ENCODE data around the gene OSGIN1. TPM values are rescaled to one million over a fixed set of nuclear protein-coding genes. Genes with fewer than 3 reads are reported as not detected.

OSGIN1 gene
- total RNA-seq, 1 donor from 2014 or later, result 2.2 TPM

- DNase-seq (ENCODE audit: low spot score), result no peak
- Mint-ChIP-seq H3K4me1 (ENCODE audit: low read depth) (peaks cover 12% of the 10 kb centered on the region), H3K4me3 (no peak overlapping the region), H3K36me3 (ENCODE audit: low read depth) (no peaks in the 10 kb centered on the region), H3K27ac (no peak overlapping the region), H3K27me3 (ENCODE audit: insufficient read depth) (peaks cover 11% of the 10 kb centered on the region), H3K9me3 (no peaks in the 10 kb centered on the region)
- intact Hi-C loops (cut with micrococcal nuclease), result no loop called here
Measured at GRCh38 chr16:83951544-83951943, 1.5 kb upstream of the OSGIN1 start.

DNA sequence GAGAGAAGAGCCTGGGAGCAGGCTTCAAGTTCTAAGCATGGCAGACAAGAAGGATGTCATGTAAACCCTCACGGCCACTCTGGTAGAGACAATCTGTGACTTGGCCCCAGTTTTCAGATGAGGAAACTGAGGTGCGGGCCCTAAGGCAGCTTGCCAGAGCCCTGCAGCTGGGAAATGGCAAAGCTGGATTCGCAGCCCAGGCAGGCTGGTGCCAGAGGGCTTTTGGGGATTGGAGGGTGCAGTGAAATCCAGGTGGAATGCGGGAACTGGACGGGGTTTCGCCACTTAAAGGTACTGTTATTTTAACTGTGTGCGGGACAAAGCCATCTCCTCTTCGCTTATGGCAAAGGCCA, 477 bp upstream of the OSGIN1 start:
- DNase-seq (ENCODE audit: low spot score), result no peak
- Mint-ChIP-seq H3K9me3 (no peaks in the 10 kb centered on the region), H3K4me3 (no peak overlapping the region), H3K27ac (peak overlapping the region; percentile 48), H3K4me1 (ENCODE audit: low read depth) (peaks cover 18% of the 10 kb centered on the region), H3K36me3 (ENCODE audit: low read depth) (no peaks in the 10 kb centered on the region), H3K27me3 (ENCODE audit: insufficient read depth) (peaks cover 11% of the 10 kb centered on the region)
- intact Hi-C loops (cut with micrococcal nuclease), result no loop called here

GRCh38 chr16:83953796-83954576, 946 bp downstream of the OSGIN1 start:
- DNase-seq (ENCODE audit: low spot score), result no peak
- Mint-ChIP-seq H3K36me3 (ENCODE audit: low read depth) (no peaks in the 10 kb centered on the region), H3K27me3 (ENCODE audit: insufficient read depth) (peaks cover 11% of the 10 kb centered on the region), H3K4me1 (ENCODE audit: low read depth) (peaks cover 18% of the 10 kb centered on the region), H3K4me3 (peak overlapping the region; percentile 80), H3K27ac (no peak overlapping the region), H3K9me3 (no peaks in the 10 kb centered on the region)
- intact Hi-C loops (cut with micrococcal nuclease), result loop anchor here (1.0 kb wide), 5 partner anchors 55 to 162 kb away; partner anchors contain the start of genes HSBP1, MBTPS1 and MLYCD

- Mint-ChIP-seq H3K27me3 (ENCODE audit: insufficient read depth) (peaks cover 11% of the 10 kb centered on the region), H3K4me3 (no peak overlapping the region), H3K27ac (no peak overlapping the region), H3K9me3 (no peaks in the 10 kb centered on the region), H3K36me3 (ENCODE audit: low read depth) (no peaks in the 10 kb centered on the region), H3K4me1 (ENCODE audit: low read depth) (peaks cover 18% of the 10 kb centered on the region)
- intact Hi-C loops (cut with micrococcal nuclease), result no loop called here
- DNase-seq (ENCODE audit: low spot score), result no peak
Measured at GRCh38 chr16:83954577-83955016, 1.6 kb downstream of the OSGIN1 start.

DNA sequence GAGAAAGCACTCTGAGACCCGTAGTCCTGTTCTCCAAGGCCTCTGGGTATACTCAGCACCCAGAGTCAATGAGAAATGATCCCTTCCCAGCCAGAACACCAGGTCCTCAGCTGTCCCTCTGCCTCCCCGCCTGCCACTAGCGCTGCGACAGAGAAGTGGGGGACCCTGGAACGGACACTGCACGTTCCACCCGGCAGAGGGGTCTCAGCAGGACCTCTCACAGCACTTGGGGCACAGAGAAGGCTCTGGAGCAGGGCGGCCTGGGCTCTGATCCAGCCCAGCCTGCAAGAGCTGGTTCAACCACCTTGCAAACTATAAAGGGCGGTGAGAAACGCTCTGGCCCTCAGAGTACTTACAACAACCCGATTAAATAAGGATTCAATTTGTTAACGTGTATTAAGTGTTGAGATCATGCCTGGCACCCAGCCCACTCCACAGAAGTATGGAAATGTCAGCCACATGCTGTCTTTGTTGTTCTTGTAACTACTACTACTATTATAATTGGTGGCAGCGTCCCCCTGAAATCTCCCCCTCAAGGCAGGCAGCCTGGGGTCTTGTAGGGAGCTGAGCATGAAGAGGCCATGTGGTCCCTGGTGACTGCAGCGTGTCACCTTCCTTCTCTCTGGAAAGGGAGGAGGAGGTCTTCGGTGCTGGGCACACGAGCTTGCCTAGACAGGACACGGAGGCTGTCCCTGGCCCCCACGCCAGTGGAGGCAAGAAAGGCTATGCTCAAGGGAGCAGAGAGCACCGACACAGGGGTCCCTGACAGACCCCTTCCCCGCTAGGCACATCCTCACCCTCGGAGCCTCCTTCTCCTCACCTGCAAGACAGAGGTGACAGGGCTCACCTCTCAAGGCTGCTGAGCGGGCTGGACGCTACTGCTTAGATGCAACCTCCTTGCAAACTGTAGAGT, 2.4 kb downstream of the OSGIN1 start:
- intact Hi-C loops (cut with micrococcal nuclease), result loop anchor here (1.0 to 2.0 kb wide), 5 partner anchors 110 to 551 kb away; partner anchors contain the start of gene TAF1C
- no peak overlapping the region for H3K4me3 Mint-ChIP-seq
- no peaks in the 10 kb centered on the region for H3K9me3 Mint-ChIP-seq
- DNase-seq (ENCODE audit: low spot score), result no peak
- H3K27ac Mint-ChIP-seq, result no peak overlapping the region
- H3K4me1 Mint-ChIP-seq (ENCODE audit: low read depth), result peaks cover 18% of the 10 kb centered on the region
- H3K27me3 Mint-ChIP-seq (ENCODE audit: insufficient read depth), result peaks cover 13% of the 10 kb centered on the region
- no peaks in the 10 kb centered on the region for H3K36me3 Mint-ChIP-seq (ENCODE audit: low read depth)

DNA sequence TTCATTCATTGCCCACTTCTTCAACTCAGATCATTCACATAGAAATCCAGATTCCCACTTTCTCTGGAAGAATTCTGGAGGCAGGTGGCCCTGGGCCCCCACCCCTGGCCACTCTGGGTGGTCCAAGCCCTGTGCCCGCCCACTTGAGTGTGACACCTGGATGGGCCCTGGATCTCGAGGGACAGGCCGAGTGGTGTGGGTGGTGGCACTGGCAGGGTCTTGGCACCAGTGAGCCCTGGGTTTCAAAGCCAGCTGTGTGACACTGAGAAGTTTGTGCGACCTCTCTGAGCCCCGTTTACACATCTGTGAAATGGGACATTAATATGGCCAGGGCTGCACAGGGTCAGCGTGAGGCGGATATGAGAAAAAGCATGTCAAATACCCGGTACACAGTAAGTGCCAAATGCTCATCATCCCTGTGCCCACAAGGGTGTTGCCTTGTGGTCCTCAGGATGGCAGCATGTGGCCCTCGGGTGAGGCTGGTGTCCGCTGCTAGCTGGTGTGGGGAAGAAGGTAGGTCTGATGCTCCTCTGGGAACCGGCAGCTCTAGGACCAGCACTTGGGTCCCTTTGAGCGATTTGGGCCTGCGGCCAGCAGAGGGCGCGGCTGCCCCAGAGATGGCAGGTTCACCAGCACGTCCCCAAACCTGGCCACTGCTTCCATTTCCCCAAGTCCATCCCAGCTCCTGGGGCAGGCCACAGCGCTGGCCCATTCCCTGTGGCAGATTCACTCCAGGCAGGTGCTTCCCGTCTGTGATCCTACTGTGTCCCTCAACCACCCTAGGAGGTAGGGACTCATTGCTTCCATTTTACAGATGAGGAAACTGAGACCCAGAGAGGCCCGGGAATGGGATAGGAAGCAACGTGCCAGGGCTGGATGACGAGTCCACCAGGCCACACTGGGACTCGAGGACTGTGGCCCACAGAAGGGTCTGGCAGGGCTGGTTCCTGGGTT, 3.6 kb downstream of the OSGIN1 start:
- Mint-ChIP-seq H3K36me3 (ENCODE audit: low read depth) (no peaks in the 10 kb centered on the region), H3K27ac (no peak overlapping the region), H3K4me3 (no peak overlapping the region), H3K9me3 (no peaks in the 10 kb centered on the region), H3K27me3 (ENCODE audit: insufficient read depth) (peaks cover 13% of the 10 kb centered on the region), H3K4me1 (ENCODE audit: low read depth) (peaks cover 18% of the 10 kb centered on the region)
- DNase-seq (ENCODE audit: low spot score), result peak; percentile 62
- intact Hi-C loops (cut with micrococcal nuclease), result loop anchor here (1.0 to 2.0 kb wide), 5 partner anchors 109 to 550 kb away; partner anchors contain the start of gene TAF1C

DNA sequence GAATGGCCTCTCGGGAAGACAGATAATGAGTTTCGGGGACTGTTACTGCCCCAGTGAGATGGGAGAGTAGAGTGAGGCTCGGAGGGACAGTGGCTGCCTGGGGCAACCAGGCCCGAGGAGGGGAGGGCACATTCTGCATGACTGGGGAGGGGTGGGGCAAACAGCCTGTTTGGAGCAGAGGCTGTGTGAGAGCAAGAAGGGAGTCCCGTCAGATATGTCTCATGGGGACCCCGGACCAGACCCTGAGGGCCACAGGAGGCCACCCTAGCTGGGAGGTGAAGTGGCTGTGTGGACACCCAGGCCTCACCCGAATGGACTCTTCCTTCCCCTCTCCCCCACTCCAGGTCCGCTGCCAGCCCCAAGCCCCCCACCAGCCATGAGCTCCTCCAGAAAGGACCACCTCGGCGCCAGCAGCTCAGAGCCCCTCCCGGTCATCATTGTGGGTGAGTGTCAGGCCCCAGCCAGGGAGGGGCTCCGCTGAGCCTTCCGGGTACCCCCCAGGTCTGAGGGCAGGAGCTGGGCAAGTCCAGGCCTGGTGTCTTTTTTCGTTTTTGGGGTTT, 4.3 kb downstream of the OSGIN1 start:
- H3K27ac Mint-ChIP-seq, result no peak overlapping the region
- no peak overlapping the region for H3K4me3 Mint-ChIP-seq
- no peaks in the 10 kb centered on the region for H3K9me3 Mint-ChIP-seq
- peaks cover 17% of the 10 kb centered on the region for H3K4me1 Mint-ChIP-seq (ENCODE audit: low read depth)
- DNase-seq (ENCODE audit: low spot score), result no peak
- H3K27me3 Mint-ChIP-seq (ENCODE audit: insufficient read depth), result peaks cover 13% of the 10 kb centered on the region
- intact Hi-C loops (cut with micrococcal nuclease), result loop anchor here (2.0 kb wide), 2 partner anchors 229 to 549 kb away; partner anchors contain the start of gene TAF1C
- no peaks in the 10 kb centered on the region for H3K36me3 Mint-ChIP-seq (ENCODE audit: low read depth)

- no peaks in the 10 kb centered on the region for H3K9me3 Mint-ChIP-seq
- H3K4me3 Mint-ChIP-seq, result no peak overlapping the region
- intact Hi-C loops (cut with micrococcal nuclease), result no loop called here
- H3K27ac Mint-ChIP-seq, result no peak overlapping the region
- peaks cover 14% of the 10 kb centered on the region for H3K4me1 Mint-ChIP-seq (ENCODE audit: low read depth)
- H3K27me3 Mint-ChIP-seq (ENCODE audit: insufficient read depth), result peaks cover 13% of the 10 kb centered on the region
- DNase-seq (ENCODE audit: low spot score), result no peak
- no peaks in the 10 kb centered on the region for H3K36me3 Mint-ChIP-seq (ENCODE audit: low read depth)
Measured at GRCh38 chr16:83958137-83958845, 5.3 kb downstream of the OSGIN1 start.

GRCh38 chr16:83958846-83959565, 6.0 kb downstream of the OSGIN1 start:
- Mint-ChIP-seq H3K36me3 (ENCODE audit: low read depth) (no peaks in the 10 kb centered on the region), H3K9me3 (no peaks in the 10 kb centered on the region), H3K4me1 (ENCODE audit: low read depth) (peaks cover 11% of the 10 kb centered on the region), H3K27ac (no peak overlapping the region), H3K27me3 (ENCODE audit: insufficient read depth) (peaks cover 10% of the 10 kb centered on the region), H3K4me3 (no peak overlapping the region)
- no peak for DNase-seq (ENCODE audit: low spot score)
- intact Hi-C loops (cut with micrococcal nuclease), result no loop called here

GRCh38 chr16:83959656-83960434, 6.8 kb downstream of the OSGIN1 start:
- Mint-ChIP-seq H3K9me3 (no peaks in the 10 kb centered on the region), H3K4me3 (no peak overlapping the region), H3K4me1 (ENCODE audit: low read depth) (peaks cover 6% of the 10 kb centered on the region), H3K27ac (no peak overlapping the region), H3K36me3 (ENCODE audit: low read depth) (no peaks in the 10 kb centered on the region), H3K27me3 (ENCODE audit: insufficient read depth) (peaks cover 6% of the 10 kb centered on the region)
- no peak for DNase-seq (ENCODE audit: low spot score)
- intact Hi-C loops (cut with micrococcal nuclease), result no loop called here

Measured in activated T-helper 1 cell treated with anti-CD3 and anti-CD28 coated beads, Interleukin-12 subunit alpha, Interleukin-12 subunit beta, Interleukin-2, Interleukin-4 antibody, amounts not matched to agents 30 ng/mL and 10 ng/mL and 1 ng/mL, durations not matched to agents 14 hours and 24 hours and 36 hours (primary cell).